BJ (cell line): ENCODE results near the gene DDO. TPM values are rescaled to one million over a fixed set of nuclear protein-coding genes. Genes with fewer than 3 reads are reported as not detected.

Experiments
- CTCF ChIA-PET: fragments of 350-600 bp; formaldehyde crosslinking; extraction: SDS; loops from one replicate; lab custom pipeline; 2021; ENCODE audit warnings: antibody characterized with exemption, inconsistent platforms; lab: Yijun Ruan, JAX
- POLR2A ChIA-PET: fragments of 300-600 bp; sonication (Branson Sonifier 250); formaldehyde crosslinking; extraction: SDS; loops from one replicate; lab custom pipeline; 2021; ENCODE audit warnings: antibody characterized with exemption; lab: Charles Lee
- DNase-seq: peaks from one replicate; pipeline ENCODE4 v3.0.0-alpha.2; 2011; ENCODE audit warnings: low read depth
- H3K27me3 ChIP-seq: 2 replicates; pipeline ENCODE4 v1.6.0; 2011; ENCODE audit warnings: low read length; ENCODE audit not compliant: control insufficient read depth, insufficient read depth
- H3K36me3 ChIP-seq: 2 replicates; pipeline ENCODE4 v1.5.1; 2011; ENCODE audit warnings: low read length; ENCODE audit not compliant: control insufficient read depth, insufficient read depth
- H3K4me3 ChIP-seq: 2 replicates; pipeline ENCODE4 v1.5.1; 2011; ENCODE audit warnings: low read depth, mild to moderate bottlenecking, control low read depth, low read length
- CTCF ChIP-seq: IDR thresholded peaks from 2 replicates; pipeline ENCODE4 v1.5.1; 2011; ENCODE audit warnings: low read depth, mild to moderate bottlenecking, control low read depth, inconsistent platforms, low read length, moderate library complexity; ENCODE audit not compliant: insufficient read depth
- polyA plus RNA-seq: library from polyadenylated mRNA; depleted of rRNA; stranded (reverse); fragments of >200 nt; gene quantifications from 2 replicates; pipeline ENCODE4 v1.2.3, GENCODE V29; 2011

The DDO gene
- polyA plus RNA-seq, 1 experiment = 0.16 TPM

GRCh38 chr6:110355727-110356126 is 59.6 kb downstream of the DDO start:
- POLR2A ChIA-PET = no interaction called here
- CTCF ChIA-PET = interaction anchor here (1.7 kb wide), 1 partner anchor 14 kb away, joined by 5 read pairs; no protein-coding TSS in a partner anchor

GRCh38 chr6:110355022-110355421 is 60.4 kb downstream of the DDO start:
- POLR2A ChIA-PET = no interaction called here
- H3K36me3 ChIP-seq = no peaks in the 10 kb centered on the region
- peaks cover 16% of the 10 kb centered on the region for H3K27me3 ChIP-seq
- no peak for TF ChIP-seq CTCF
- H3K4me3 ChIP-seq = no peak overlapping the region
- CTCF ChIA-PET = interaction anchor here (1.7 kb wide), 1 partner anchor 13 kb away, joined by 5 read pairs; no protein-coding TSS in a partner anchor
- no peak for DNase-seq

More at GRCh38 chr6:110355727-110356126, 59.6 kb downstream of the DDO start:
- peaks cover 16% of the 10 kb centered on the region for H3K27me3 ChIP-seq
- TF ChIP-seq CTCF = no peak
- DNase-seq = no peak
- no peaks in the 10 kb centered on the region for H3K36me3 ChIP-seq
- H3K4me3 ChIP-seq = no peak overlapping the region

GRCh38 chr6:110354153-110354552 is 61.2 kb downstream of the DDO start:
- no peak for DNase-seq
- CTCF ChIA-PET = interaction anchor here (0.7 to 1.8 kb wide), 4 partner anchors 11 to 16 kb away, joined by 3 to 5 read pairs (median 4); no protein-coding TSS in a partner anchor
- Histone ChIP-seq H3K36me3 (no peaks in the 10 kb centered on the region), H3K27me3 (peaks cover 12% of the 10 kb centered on the region), H3K4me3 (no peak overlapping the region)
- POLR2A ChIA-PET = no interaction called here
- no peak for TF ChIP-seq CTCF

- Histone ChIP-seq H3K27me3 (peaks cover 7% of the 10 kb centered on the region), H3K36me3 (no peaks in the 10 kb centered on the region), H3K4me3 (no peak overlapping the region)
- POLR2A ChIA-PET = no interaction called here
- CTCF ChIA-PET = interaction anchor here (0.7 to 1.8 kb wide), 3 partner anchors 10 to 15 kb away, joined by 3 to 5 read pairs (median 3); no protein-coding TSS in a partner anchor
- TF ChIP-seq CTCF = no peak
- DNase-seq = no peak
Measured at GRCh38 chr6:110353457-110354001, 61.8 kb downstream of the DDO start.

GRCh38 chr6:110352563-110353262 is 62.7 kb downstream of the DDO start:
- Histone ChIP-seq H3K4me3 (no peak overlapping the region), H3K27me3 (peaks cover 5% of the 10 kb centered on the region), H3K36me3 (no peaks in the 10 kb centered on the region)
- POLR2A ChIA-PET = no interaction called here
- DNase-seq = no peak
- CTCF ChIA-PET = interaction anchor here (1.2 to 1.8 kb wide), 2 partner anchors 11 to 14 kb away, joined by 3 to 5 read pairs; no protein-coding TSS in a partner anchor
- no peak for TF ChIP-seq CTCF
